ENCODE results near the gene IGLL5. TPM values are rescaled to one million over a fixed set of nuclear protein-coding genes. Genes with fewer than 3 reads are reported as not detected.

IGLL5 gene
- total and polyA plus RNA-seq, 2 donors (not counting 3 experiments of a cell fraction or from before 2014, with no cell fraction given): not detected

- ChIA-PET CTCF (no interaction called here), POLR2A (no interaction called here)
- Histone ChIP-seq H3K9me3 (replicated peaks; ENCODE audit: control insufficient read depth, insufficient read depth, low read length) (no peaks in the 10 kb centered on the region), H3K9me1 (replicated peaks; ENCODE audit: control insufficient read depth, extremely low read depth, insufficient read depth, low read length) (no peaks in the 10 kb centered on the region), H3K9ac (replicated peaks; ENCODE audit: extremely low read depth, insufficient read depth, low read length) (no peak overlapping the region), H3K4me3 (replicated peaks in 1 of 3; ENCODE audit: insufficient read depth in 1 of 3, low read depth in 1 of 3, low read length in 3 of 3) (no peak overlapping the region), H3K79me2 (ENCODE audit: control insufficient read depth, insufficient read depth, low read length) (no peaks in the 10 kb centered on the region), H3K27me3 (ENCODE audit: control insufficient read depth in 2 of 2, insufficient read depth in 2 of 2, low read length in 2 of 2) (no peaks in the 10 kb centered on the region), H3K27ac (ENCODE audit: insufficient read depth, low read depth, low read length) (no peak overlapping the region), H4K20me1 (replicated peaks; ENCODE audit: control insufficient read depth, extremely low read depth, insufficient read depth, low read length) (no peaks in the 10 kb centered on the region), H2AFZ (ENCODE audit: low read depth, low read length) (no peak overlapping the region), H3K36me3 (ENCODE audit: control insufficient read depth in 2 of 2, extremely low read depth in 1 of 2, insufficient read depth in 2 of 2, low read length in 2 of 2) (no peaks in the 10 kb centered on the region), H3K4me2 (ENCODE audit: insufficient read depth, low read length) (no peak overlapping the region), H3K4me1 (ENCODE audit: control insufficient read depth, extremely low read depth, insufficient read depth, low read length) (no peaks in the 10 kb centered on the region)
- intact Hi-C loops (cut with micrococcal nuclease): no loop called here
- no TSS peak for BruUV-seq (replicated peaks)
- TF ChIP-seq MYC (IDR thresholded peaks at IDR 0.05; ENCODE audit: low read depth, low read length) (no peak), POLR2A (IDR thresholded peaks at IDR 0.05; ENCODE audit: low read depth, low read length) (no peak), JUN (IDR thresholded peaks at IDR 0.05; ENCODE audit: borderline replicate concordance, insufficient read depth, insufficient read length, low read depth) (no peak), POLR2AphosphoS5 (IDR thresholded peaks at IDR 0.05; ENCODE audit: insufficient read depth, low read depth, low read length) (no peak), FOS (IDR thresholded peaks at IDR 0.05; ENCODE audit: borderline replicate concordance, insufficient read depth, low read length) (no peak), MAX (IDR thresholded peaks at IDR 0.05; ENCODE audit: insufficient read depth, insufficient read length) (no peak), GATA2 (IDR thresholded peaks at IDR 0.05; ENCODE audit: insufficient read depth, insufficient read length, low read depth, low read length) (no peak), EZH2 (IDR thresholded peaks at IDR 0.05; ENCODE audit: borderline replicate concordance, low read depth, low read length, severe bottlenecking) (no peak), CTCF (IDR thresholded peaks at IDR 0.05; ENCODE audit: extremely low read depth in 1 of 2, insufficient read depth in 1 of 2, low read depth in 1 of 2, low read length in 2 of 2) (no peak)
- FAIRE-seq (no peak), DNase-seq (ENCODE audit: low read depth, low spot score) (no peak)
- dilution Hi-C loops (cut with MboI; ENCODE audit: extremely low pct_ligation_motif_present, low sequenced_read_pairs): no loop called here
These were observed 42.0 kb downstream of the IGLL5 start for GRCh38 chr22:22929381-22930221.

Measured in endothelial cell of umbilical vein (primary cell).